CD4-positive, alpha-beta T cell treated with Interleukin-6 at 100 ng/mL for 8 hours (primary cell): ENCODE data around the gene CTNS.
"Not testable (repeated sequence)": the region's sequence is repeated elsewhere in the genome, so short reads cannot be mapped to it uniquely, and the experiment has no call there.

ENCODE experiments used
- DNase-seq: peaks from one replicate; pipeline ENCODE4 v3.0.0-alpha.2; 2020; ENCODE audit warnings: mixed read lengths, low spot score

Gene CTNS

DNA sequence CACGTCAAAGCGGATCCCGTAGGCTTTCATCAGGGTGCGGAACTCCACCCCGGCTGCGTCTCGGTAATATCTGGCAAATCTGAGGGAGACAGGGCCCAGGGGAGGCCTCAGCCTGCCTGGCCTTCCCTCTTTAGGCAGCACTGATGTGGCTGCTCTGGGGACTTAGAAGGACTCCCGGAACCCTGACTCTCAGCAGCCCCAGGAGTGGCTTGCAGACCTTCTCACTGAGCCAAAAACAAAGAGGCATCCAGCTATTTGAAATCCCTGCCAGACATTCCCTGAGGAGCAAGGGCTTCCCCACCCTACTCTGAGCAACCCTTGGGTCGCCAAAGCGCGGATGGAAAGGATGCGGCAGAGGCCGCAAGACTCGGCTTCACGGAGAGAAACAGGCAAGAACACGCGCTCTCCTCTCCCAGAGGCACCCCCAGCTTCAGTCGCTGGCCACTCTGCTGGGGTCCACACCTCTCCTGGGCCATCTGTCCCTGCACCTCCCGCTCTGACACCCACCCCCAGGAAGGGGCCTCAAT lies 51.5 kb downstream of the CTNS start:
- no peak for DNase-seq

DNA sequence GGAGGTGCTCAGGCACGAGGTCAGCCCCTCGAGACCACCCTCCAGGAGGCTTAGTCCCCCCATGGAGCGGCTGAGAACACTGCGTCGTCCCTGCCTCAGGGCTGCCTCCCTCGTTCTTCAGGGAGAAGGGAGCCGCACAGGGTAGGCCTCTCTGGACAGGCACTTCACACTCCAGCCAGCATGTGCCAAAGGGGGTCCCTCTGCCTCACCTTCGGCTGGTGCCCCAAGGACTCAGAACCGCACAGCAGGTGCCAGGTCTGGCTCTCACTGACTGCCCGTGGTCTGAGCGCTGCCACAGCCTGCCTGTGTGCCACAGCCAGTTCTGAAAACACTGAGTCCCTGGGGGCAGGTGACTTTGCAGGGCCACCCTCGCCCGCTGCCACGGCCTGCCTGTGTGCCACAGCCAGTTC lies 52.3 kb downstream of the CTNS start:
- no peak for DNase-seq

- no peak for DNase-seq
Measured at GRCh38 chr17:3689262-3690093, 52.9 kb downstream of the CTNS start.

DNA sequence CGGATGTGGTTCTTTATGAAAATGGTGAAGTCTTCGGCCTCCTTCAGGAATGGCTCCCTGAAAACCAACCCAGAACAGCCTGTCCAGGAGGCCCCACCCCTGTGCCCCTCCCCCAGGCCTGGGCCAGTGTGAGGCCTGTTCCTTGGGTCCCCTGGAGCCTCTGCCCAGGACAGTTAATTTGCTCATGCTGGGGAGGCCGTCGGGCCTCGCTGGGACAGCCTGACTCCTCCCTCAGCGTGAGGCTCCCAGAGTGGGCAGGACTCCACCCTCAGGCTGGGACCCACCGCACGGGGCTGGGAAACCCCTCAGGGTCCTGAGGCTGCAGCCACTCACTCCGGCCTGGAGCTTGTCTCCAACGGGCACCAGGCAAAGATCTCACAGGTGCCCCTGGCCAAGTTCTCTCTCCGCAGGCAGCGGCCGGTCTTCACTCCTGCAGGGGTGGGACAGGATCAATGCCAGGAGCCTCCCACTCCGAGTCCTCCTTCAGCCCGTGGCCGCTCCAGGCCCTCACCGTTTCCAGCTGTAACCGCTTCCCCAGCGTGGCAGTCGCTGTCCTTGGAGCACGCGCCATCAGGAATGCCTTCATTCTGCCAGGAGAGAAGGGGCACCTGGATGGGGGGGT lies 53.6 kb downstream of the CTNS start:
- no peak for DNase-seq

GRCh38 chr17:3691617-3692067 lies 55.1 kb downstream of the CTNS start:
- no peak for DNase-seq

- DNase-seq: no peak
Measured at GRCh38 chr17:3692346-3692745, 55.8 kb downstream of the CTNS start.

DNA sequence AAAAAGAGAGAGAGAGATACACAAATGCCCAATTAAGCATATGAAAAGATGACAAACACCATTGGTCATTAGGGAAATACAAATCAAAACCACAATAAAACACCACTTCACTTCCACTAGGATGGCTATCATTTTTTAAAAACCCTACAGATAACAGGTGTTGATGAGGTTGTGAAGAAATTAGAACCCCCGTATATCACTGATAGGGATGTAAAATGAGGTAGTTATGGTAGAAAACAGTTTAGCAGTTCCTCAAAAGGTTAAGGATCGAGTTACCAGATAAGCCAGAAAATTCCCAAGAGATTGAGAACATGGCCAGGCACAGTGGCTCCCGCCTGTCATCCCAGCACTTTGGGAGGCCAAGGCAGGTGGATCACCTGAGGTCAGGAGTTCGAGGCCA lies 56.6 kb downstream of the CTNS start:
- DNase-seq: no peak

GRCh38 chr17:3693829-3694231 lies 57.3 kb downstream of the CTNS start:
- no peak for DNase-seq

- no peak for DNase-seq
Measured at GRCh38 chr17:3695129-3695722, 58.7 kb downstream of the CTNS start.

DNA sequence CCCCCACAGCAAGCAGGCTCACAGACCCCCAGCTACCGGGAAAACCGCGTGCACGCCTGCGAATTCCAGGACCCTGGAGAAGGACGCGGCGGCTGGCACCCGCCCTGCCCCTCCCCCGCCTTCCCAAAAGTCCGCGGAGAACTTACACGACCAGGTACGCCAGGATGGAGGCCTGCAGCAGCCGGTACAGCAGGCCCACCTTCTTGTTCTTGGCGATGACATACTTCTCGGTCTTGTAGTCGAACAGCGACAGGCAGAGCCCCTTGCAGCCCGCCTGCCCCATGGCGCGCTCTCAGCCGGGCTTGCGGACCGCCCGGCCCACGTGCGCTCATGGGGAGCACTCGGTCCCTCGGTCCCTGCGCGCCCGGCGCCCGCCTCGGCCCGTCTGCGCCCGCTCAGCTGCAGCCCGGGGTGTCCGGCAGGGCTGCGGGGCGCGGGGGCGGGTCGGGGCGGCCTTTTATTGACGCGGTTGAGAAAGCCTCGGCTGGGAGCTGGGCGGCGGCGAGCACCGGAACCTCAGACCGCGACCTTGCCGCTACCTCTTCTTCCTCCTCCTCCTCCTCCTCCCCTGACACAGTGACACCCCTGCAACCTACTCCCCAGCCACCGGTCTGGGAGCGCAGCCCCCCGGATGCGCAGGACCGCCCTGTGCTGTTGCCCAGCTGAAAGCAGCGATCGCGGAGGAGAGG lies 59.3 kb downstream of the CTNS start, which contains the start of gene P2RX5:
P2RX5 (minus strand) TSS at position 433 of the 689 bp plus-strand sequence; CDS start at position 283, 150 bp downstream.
- DNase-seq: peak; percentile 44

GRCh38 chr17:3697103-3697476 lies 60.5 kb downstream of the CTNS start:
- DNase-seq: no peak

DNA sequence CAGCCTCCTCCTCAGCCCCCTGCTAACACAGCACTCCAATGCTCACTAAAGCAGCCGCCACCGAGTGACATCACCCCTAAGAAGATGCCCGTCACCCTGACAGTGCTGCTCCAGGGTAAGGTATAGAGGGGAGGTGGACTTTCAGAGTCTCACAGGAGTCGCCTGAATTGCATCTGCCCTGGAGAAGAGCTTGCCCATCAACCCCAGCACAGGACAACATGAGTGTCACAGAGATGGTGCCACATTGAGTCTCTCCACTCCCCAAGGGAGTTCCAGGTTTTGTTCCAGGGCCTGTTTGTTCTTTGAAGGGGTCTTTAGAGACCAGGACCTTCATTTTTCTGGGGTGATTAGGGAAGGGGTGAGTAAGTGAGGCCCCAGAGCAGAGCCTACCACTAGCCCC lies 61.6 kb downstream of the CTNS start:
- DNase-seq: no peak

DNA sequence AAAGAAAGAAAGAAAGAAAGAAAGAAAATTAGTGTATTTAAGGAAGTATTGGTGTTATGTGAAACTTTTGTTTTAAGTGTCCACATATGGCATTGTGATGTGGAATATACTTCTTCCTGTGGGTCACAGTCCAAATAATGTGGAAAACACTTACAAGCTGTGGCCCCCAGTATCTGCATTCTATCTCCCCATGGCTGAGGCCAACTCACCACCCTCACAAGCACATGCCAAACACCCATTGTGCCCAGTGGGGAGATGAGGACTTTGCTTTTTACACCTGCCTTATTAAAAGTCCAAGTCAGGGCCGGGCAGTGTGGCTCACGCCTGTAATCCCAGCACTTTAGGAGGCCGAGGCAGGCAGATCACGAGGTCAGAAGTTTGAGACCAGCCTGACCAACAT lies 63.4 kb downstream of the CTNS start:
- no peak for DNase-seq

DNA sequence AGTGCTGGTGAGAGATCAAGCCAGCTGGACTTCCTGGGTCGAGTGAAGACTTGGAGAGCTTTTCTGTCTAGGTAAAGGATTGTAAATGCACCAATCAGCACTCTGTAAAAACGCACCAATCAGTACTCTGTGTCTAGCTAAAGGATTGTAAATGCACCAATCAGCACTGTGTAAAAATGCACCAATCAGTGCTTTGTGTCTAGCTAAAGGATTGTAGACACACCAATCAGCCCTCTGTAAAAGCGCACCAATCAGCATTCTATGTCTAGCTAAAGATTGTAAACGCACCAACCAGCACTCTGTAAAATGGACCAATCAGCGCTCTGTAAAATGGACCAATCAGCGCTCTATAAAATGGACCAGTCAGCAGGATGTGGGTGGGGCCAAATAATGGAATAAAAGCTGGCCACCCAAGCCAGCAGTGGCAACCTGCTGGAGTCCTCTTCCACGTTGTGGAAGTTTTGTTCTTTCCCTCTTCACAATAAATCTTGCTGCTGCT lies 65.5 kb downstream of the CTNS start:
- not testable (repeated sequence) for DNase-seq

- no peak for DNase-seq
Measured at GRCh38 chr17:3704931-3705717, 68.6 kb downstream of the CTNS start.

DNA sequence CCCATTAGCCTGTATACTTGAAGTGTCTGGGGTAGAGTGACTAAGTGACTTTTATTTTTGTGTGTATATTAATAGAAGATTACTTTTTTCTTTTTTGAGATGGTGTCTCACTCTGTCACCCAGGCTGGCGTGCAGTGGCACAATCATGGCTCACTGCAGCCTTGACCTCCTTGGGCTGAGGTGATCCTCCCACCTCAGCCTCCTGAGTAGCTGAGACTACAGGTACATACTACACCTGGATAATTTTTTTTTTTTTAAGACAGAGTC lies 69.1 kb downstream of the CTNS start:
- not testable (repeated sequence) for DNase-seq

- DNase-seq: no peak
Measured at GRCh38 chr17:3708366-3708765, 71.8 kb downstream of the CTNS start.

GRCh38 chr17:3710951-3711383 lies 74.4 kb downstream of the CTNS start:
- peak; percentile 90 for DNase-seq
